Aorta (tissue), 5 donors: ENCODE measurements around the gene EIPR1. TPM values are rescaled to one million over a fixed set of nuclear protein-coding genes. Genes with fewer than 3 reads are reported as not detected.
A peak's percentile ranks its signal among the peaks of the same experiment; 100 is the strongest.
"Not testable (repeated sequence)": the region's sequence is repeated elsewhere in the genome, so short reads cannot be mapped to it uniquely, and the experiment has no call there.

Source experiments
- ATAC-seq: fragments of 200-7000 bp; cut with Tn5 transposase; one replicate; pipeline ENCODE4 v1.9.1; 2022; ENCODE audit warnings: moderate library complexity; ENCODE audit not compliant: low FRiP score
- DNase-seq, 2 donors: peaks; one replicate each; pipeline ENCODE4 v3.0.0-alpha.2; 2020
- H3K27ac ChIP-seq, 2 donors: one replicate each; pipeline ENCODE4 v1.5.1; 2013; ENCODE audit warnings: low read length in 2 of 2, mild to moderate bottlenecking in 2 of 2, moderate library complexity in 2 of 2, control low read depth in 1 of 2, inconsistent platforms in 1 of 2, low read depth in 1 of 2
- H3K27me3 ChIP-seq, 2 donors: one replicate each; pipeline ENCODE4 v1.6.1; 2013; ENCODE audit warnings: control low read depth in 1 of 2, low read length in 1 of 2, mild to moderate bottlenecking in 1 of 2, moderate library complexity in 1 of 2; ENCODE audit not compliant: insufficient read depth in 2 of 2, control insufficient read depth in 1 of 2
- H3K36me3 ChIP-seq, 2 donors: one replicate each; pipeline ENCODE4 v1.6.1; 2013; ENCODE audit warnings: control low read depth in 1 of 2, low read length in 1 of 2, mild to moderate bottlenecking in 1 of 2; ENCODE audit not compliant: insufficient read depth in 2 of 2, control insufficient read depth in 1 of 2
- H3K4me1 ChIP-seq, 2 donors: one replicate each; pipeline ENCODE4 v1.6.1; 2013; ENCODE audit warnings: low read length in 2 of 2, control low read depth in 1 of 2, mild to moderate bottlenecking in 1 of 2, moderate library complexity in 1 of 2; ENCODE audit not compliant: insufficient read depth in 2 of 2, control insufficient read depth in 1 of 2
- H3K4me3 ChIP-seq, 2 donors: one replicate each; pipeline ENCODE4 v1.5.1; 2013; ENCODE audit warnings: low read length in 2 of 2, control low read depth in 1 of 2, mild to moderate bottlenecking in 1 of 2
- H3K9me3 ChIP-seq: one replicate; pipeline ENCODE4 v1.6.1; 2013; ENCODE audit warnings: mild to moderate bottlenecking, low read length; ENCODE audit not compliant: control insufficient read depth
- WGBS, 2 donors: extraction: QIAGEN DNeasy Blood & Tissue Kit; methylation state at CpG; one replicate each; pipeline ENCODE4 v1.1.7; 2013; 5-methylcytosine and 5-hydroxymethylcytosine counted together
- intact Hi-C, 2 donors: fragments of 100-400 bp; cut with DNase I; formaldehyde crosslinking; loops; one replicate each; pipeline versions ENCODE4 v1.14.2 to v1.15.0; 2022
- polyA plus RNA-seq, 2 donors: library from polyadenylated mRNA; stranded (reverse); fragments of 200-250 nt; gene quantifications; one replicate each; pipeline ENCODE4 v1.2.3, GENCODE V29; 2013
- total RNA-seq, 2 donors: library from RNA; stranded (reverse); fragmentation: NEBNext Ultra II Directional; extraction: Animal tissue kit (Norgen Biotek cat#: 25700); gene quantifications; one replicate each; pipeline ENCODE4 v1.2.1, GENCODE V29; 2021
- donor health status: healthy with polysubstance abuse.
- donor health status: Bipolar disorder and iron deficiency.
- donor health status: DM: no; HTN: no; CAD: no.
- donor health status: DM: no; HTN: no; CAD: no.
- donor health status: DM: yes; HTN: yes; CAD: no.

EIPR1 gene
- total and polyA plus RNA-seq, 4 donors: 9.7 to 13.7 (median 10.0) TPM

GRCh38 chr2:3183766-3184165 lies 193.9 kb downstream of the EIPR1 start:
- Histone ChIP-seq H3K9me3 (no peaks in the 10 kb centered on the region), H3K27ac (no peak overlapping the region), H3K4me1 (no peaks in the 10 kb centered on the region), H3K36me3 (no peaks in the 10 kb centered on the region), H3K27me3 (no peaks in the 10 kb centered on the region), H3K4me3 (no peak overlapping the region)
- WGBS, 2 donors: 94 to 96% methylated on average over 10 of the region's 10 CpGs
- DNase-seq: peak in 1 of 2 donors; percentile 64
- no peak for ATAC-seq
- intact Hi-C loops: no loop called here

GRCh38 chr2:3182848-3183247 lies 194.8 kb downstream of the EIPR1 start:
- 97 to 100% methylated on average over 2 of the region's 2 CpGs for WGBS, 2 donors
- intact Hi-C loops: no loop called here
- DNase-seq (no peak), ATAC-seq (no peak)
- H3K4me1 ChIP-seq: no peaks in the 10 kb centered on the region
- H3K4me3 ChIP-seq: no peak overlapping the region
- no peaks in the 10 kb centered on the region for H3K9me3 ChIP-seq
- no peaks in the 10 kb centered on the region for H3K27me3 ChIP-seq
- H3K36me3 ChIP-seq: no peaks in the 10 kb centered on the region
- H3K27ac ChIP-seq: no peak overlapping the region

DNA sequence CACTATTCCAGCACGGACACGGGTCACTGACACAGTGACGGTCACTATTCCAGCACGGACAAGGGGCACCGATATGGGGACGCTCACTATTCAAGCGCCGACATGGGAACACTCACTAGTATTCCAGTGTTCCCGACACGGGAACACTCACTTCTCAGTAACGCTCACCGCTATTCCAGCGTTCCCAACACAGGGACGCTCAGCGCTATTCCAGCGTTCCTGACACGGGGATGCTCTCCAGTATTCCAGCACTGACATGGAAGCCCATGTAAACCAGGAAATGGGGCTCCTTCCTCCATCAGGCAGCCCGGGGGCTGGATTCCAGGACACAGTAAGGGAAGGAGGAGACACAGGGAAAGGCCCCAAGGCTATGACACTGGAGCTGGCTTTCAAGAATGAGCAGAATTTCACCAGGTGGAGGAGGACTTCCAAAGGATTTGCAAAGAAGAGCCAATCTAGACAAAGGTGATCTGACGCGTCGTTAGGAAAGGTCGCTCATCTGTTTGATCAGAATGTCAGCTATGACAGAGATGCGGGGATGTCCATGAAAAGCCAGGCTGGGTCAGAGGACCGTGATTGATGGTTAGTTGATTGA lies 196.1 kb downstream of the EIPR1 start:
- WGBS, 2 donors: 93 to 94% methylated on average over 24 of the region's 24 CpGs
- no peak overlapping the region for H3K4me3 ChIP-seq
- no peak overlapping the region for H3K27ac ChIP-seq
- H3K27me3 ChIP-seq: no peaks in the 10 kb centered on the region
- ATAC-seq (no peak), DNase-seq (peak in 1 of 2 donors; percentile 57)
- no peaks in the 10 kb centered on the region for H3K36me3 ChIP-seq
- no peaks in the 10 kb centered on the region for H3K9me3 ChIP-seq
- intact Hi-C loops: no loop called here
- no peaks in the 10 kb centered on the region for H3K4me1 ChIP-seq

GRCh38 chr2:3180909-3181221 lies 196.8 kb downstream of the EIPR1 start:
- H3K27ac ChIP-seq, H3K9me3 ChIP-seq, H3K27me3 ChIP-seq, H3K36me3 ChIP-seq, H3K4me1 ChIP-seq, H3K4me3 ChIP-seq, intact Hi-C loops: not testable (repeated sequence)
- ATAC-seq (peak; percentile 60), DNase-seq (peak; percentile 62 to 76)
- WGBS, 2 donors: 80 to 85% methylated on average over 30 of the region's 30 CpGs

DNA sequence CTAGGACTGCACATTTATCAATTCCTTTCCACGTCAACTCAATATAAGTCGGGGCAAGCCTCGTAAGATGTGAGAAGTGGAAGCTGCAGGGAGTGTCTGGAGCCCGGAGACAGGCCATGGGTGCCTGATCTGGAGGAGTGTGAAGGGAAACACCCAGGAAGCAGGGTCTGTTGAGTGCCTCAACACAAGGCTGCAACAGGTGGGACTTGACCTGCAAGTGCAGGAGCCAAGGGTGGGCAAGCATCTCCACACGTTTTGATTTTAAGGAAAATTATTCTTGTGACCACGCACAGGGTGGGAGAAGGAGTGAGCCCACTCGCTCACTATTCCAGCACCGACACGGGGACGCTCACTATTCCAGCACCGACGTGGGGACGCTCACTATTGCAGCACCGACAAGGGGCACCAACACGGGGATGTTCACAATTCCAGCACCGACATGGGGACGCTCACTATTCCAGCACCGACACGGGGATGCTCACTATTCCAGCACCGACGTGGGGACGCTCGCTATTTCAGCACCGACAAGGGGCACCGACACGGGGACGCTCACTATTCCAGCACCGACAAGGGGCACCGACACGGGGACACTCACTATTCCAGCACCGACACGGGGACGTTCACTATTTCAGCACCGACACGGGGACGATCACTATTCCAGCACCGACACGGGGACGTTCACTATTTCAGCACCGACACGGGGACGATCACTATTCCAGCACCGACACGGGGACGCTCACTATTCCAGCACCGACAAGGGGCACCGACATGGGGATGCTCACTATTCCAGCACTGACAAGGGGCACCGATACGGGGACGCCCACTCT lies 197.3 kb downstream of the EIPR1 start:
- no peak overlapping the region for H3K27ac ChIP-seq
- intact Hi-C loops: no loop called here
- DNase-seq (peak; percentile 62 to 75), ATAC-seq (peak; percentile 59)
- 85 to 88% methylated on average over 50 of the region's 50 CpGs for WGBS, 2 donors
- no peak overlapping the region for H3K4me3 ChIP-seq
- H3K36me3 ChIP-seq: no peaks in the 10 kb centered on the region
- H3K9me3 ChIP-seq: no peaks in the 10 kb centered on the region
- no peaks in the 10 kb centered on the region for H3K27me3 ChIP-seq
- no peaks in the 10 kb centered on the region for H3K4me1 ChIP-seq

GRCh38 chr2:3179626-3180025 lies 198.0 kb downstream of the EIPR1 start:
- H3K4me1 ChIP-seq: no peaks in the 10 kb centered on the region
- no peak overlapping the region for H3K4me3 ChIP-seq
- no peak overlapping the region for H3K27ac ChIP-seq
- ATAC-seq: no peak
- no peaks in the 10 kb centered on the region for H3K9me3 ChIP-seq
- intact Hi-C loops: no loop called here
- DNase-seq: no peak
- no peaks in the 10 kb centered on the region for H3K27me3 ChIP-seq
- H3K36me3 ChIP-seq: no peaks in the 10 kb centered on the region
- WGBS, 2 donors: 93 to 94% methylated on average over 11 of the region's 11 CpGs

DNA sequence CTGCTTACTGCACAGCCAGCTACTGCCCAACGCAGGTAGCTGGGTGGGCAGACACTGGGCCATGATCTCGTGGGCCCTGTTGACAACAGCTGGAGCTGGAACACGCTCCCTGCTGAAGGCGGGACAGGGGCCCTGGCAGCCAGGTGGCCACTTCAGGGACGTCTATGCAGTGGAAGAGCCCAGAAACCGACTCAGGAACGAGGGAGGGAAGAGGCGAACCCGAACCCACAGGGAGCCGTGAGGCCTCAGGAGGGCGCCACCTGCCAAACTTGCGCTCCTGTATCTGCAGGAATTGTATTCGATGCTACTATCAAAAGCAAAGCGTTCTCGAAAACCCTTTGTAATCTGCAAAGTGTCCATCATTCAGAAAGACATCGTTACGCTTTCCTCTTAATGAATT lies 198.4 kb downstream of the EIPR1 start:
- no peak overlapping the region for H3K27ac ChIP-seq
- WGBS, 2 donors: 81 to 87% methylated on average over 17 of the region's 17 CpGs
- ATAC-seq (no peak), DNase-seq (no peak)
- intact Hi-C loops: no loop called here
- H3K36me3 ChIP-seq: no peaks in the 10 kb centered on the region
- no peaks in the 10 kb centered on the region for H3K27me3 ChIP-seq
- H3K4me3 ChIP-seq: no peak overlapping the region
- no peaks in the 10 kb centered on the region for H3K4me1 ChIP-seq
- no peaks in the 10 kb centered on the region for H3K9me3 ChIP-seq

DNA sequence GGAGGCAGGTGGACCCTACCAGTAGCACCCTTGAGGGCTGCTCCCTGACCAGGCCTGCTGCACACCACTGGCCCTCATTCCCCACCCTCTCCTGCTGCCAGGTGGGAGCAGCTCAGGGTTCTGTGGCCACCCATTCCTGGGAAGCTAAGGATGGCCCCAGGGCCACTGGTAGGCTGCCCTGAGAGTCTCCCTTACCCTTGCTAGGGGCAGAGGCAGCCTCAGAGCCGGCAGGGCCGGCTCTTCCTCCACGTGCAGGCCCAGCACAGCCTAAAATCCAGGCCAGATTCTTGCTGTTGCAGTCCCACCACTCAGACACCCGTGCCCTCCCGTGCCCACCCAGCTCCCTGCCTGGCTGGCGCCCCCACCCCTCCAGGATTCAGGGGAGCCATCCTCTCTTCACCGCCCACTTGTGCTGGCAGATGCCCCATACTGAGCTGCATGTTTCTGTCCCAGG lies 199.0 kb downstream of the EIPR1 start:
- 88 to 89% methylated on average over 7 of the region's 7 CpGs for whole genome bisulfite sequencing, 2 donors
- Histone ChIP-seq H3K36me3 (no peaks in the 10 kb centered on the region), H3K9me3 (no peaks in the 10 kb centered on the region), H3K4me1 (no peaks in the 10 kb centered on the region), H3K27me3 (no peaks in the 10 kb centered on the region), H3K4me3 (no peak overlapping the region), H3K27ac (no peak overlapping the region)
- DNase-seq (peak in 1 of 2 donors; percentile 41), ATAC-seq (no peak)
- intact Hi-C loops: no loop called here
